ENCODE results near the gene RAD51AP1. TPM values are rescaled to one million over a fixed set of nuclear protein-coding genes. Genes with fewer than 3 reads are reported as not detected.

The RAD51AP1 gene
- polyA plus RNA-seq, 2 donors, result 2.6 to 7.0 TPM

DNA sequence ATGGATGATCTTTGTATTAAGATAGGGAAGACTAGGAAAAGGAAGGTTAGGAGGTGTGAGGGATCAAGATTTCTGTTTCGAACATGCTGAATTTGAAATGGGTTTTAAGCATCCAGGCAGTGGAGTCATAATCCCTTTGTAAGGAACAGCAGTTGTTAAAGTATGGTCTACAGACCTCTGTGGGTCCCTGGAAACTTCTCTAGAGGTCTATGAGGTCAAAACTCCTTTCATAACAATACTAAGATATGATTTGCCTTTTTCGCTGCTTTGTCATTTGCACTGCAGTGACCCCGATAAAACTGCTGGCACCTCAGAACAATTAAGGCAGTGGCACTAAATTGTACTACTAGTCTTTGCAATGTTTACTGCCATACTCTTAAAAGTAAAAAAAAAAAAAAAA is 1.5 kb downstream of the RAD51AP1 start:
- no peak overlapping the region for H3K27ac ChIP-seq (ENCODE audit: low read depth in 2 of 2, low read length in 1 of 2)

DNA sequence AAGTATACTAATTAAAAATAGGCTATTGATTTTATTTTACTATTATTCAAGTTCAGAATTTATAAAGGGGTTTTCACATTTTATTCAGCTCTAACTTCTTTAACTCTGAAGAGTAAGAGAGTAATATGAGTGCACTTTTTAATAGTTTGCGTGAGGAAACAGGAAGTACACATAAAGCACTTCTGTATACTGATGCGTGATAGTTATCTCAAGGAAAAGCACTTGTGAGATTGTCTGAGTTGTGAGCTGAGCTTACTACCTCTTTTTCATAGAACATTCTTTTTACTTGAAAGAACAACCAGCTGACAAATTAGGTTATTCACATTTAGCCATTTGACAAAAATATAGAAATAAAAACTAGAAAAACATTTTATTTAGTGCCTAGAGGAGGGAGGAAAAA is 1.9 kb downstream of the RAD51AP1 start:
- WGBS, 2 donors, result 67 to 72% methylated on average over 2 of the region's 2 CpGs
- Histone ChIP-seq H3K27me3 (ENCODE audit: control insufficient read depth in 1 of 2, insufficient read depth in 2 of 2, low read length in 2 of 2) (no peaks in the 10 kb centered on the region), H3K27ac (ENCODE audit: low read depth in 2 of 2, low read length in 1 of 2) (no peak overlapping the region), H3K36me3 (ENCODE audit: control insufficient read depth in 2 of 2, insufficient read depth in 2 of 2, low read length in 1 of 2) (no peaks in the 10 kb centered on the region), H3K4me3 (ENCODE audit: low read depth in 1 of 2, low read length in 2 of 2) (no peak overlapping the region), H3K4me1 (ENCODE audit: control insufficient read depth in 2 of 2, insufficient read depth in 2 of 2, low read length in 1 of 2) (no peaks in the 10 kb centered on the region), H3K9me3 (ENCODE audit: control insufficient read depth in 2 of 2, insufficient read depth in 1 of 2, low read depth in 1 of 2, low read length in 1 of 2) (no peaks in the 10 kb centered on the region)

More for the DNA sequence above, 1.5 kb downstream of the RAD51AP1 start:
- no peaks in the 10 kb centered on the region for H3K4me1 ChIP-seq (ENCODE audit: control insufficient read depth in 2 of 2, insufficient read depth in 2 of 2, low read length in 1 of 2)
- no peak overlapping the region for H3K4me3 ChIP-seq (ENCODE audit: low read depth in 1 of 2, low read length in 2 of 2)
- H3K9me3 ChIP-seq (ENCODE audit: control insufficient read depth in 2 of 2, insufficient read depth in 1 of 2, low read depth in 1 of 2, low read length in 1 of 2), result no peaks in the 10 kb centered on the region
- WGBS, 2 donors, result 75 to 87% methylated on average over 3 of the region's 3 CpGs
- H3K27me3 ChIP-seq (ENCODE audit: control insufficient read depth in 1 of 2, insufficient read depth in 2 of 2, low read length in 2 of 2), result no peaks in the 10 kb centered on the region
- H3K36me3 ChIP-seq (ENCODE audit: control insufficient read depth in 2 of 2, insufficient read depth in 2 of 2, low read length in 1 of 2), result no peaks in the 10 kb centered on the region

DNA sequence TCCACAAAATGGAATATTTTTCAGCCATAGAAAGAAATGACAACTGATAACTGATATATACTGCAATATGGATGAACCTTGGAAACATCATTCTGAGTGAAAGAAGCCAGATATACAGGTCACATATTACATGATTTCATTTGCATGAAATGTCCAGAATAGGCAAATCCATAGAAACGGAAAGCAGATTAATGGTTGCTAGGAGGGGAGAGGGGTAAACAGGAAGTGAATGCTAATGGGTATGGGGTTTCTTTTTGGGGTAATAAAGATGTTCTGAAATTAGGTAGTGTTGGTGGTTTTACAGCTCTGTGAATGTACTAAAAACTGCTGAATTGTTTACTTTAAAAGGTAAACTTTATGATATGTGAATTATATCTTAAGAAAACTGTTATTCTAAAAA is 6.5 kb downstream of the RAD51AP1 start:
- Histone ChIP-seq H3K27ac (ENCODE audit: low read depth in 2 of 2, low read length in 1 of 2) (no peak overlapping the region), H3K36me3 (ENCODE audit: control insufficient read depth in 2 of 2, insufficient read depth in 2 of 2, low read length in 1 of 2) (no peaks in the 10 kb centered on the region), H3K9me3 (ENCODE audit: control insufficient read depth in 2 of 2, insufficient read depth in 1 of 2, low read depth in 1 of 2, low read length in 1 of 2) (no peaks in the 10 kb centered on the region), H3K4me3 (ENCODE audit: low read depth in 1 of 2, low read length in 2 of 2) (no peak overlapping the region), H3K4me1 (ENCODE audit: control insufficient read depth in 2 of 2, insufficient read depth in 2 of 2, low read length in 1 of 2) (no peaks in the 10 kb centered on the region), H3K27me3 (ENCODE audit: control insufficient read depth in 1 of 2, insufficient read depth in 2 of 2, low read length in 2 of 2) (no peaks in the 10 kb centered on the region)
- 78 to 91% methylated on average over 1 of the region's 1 CpG for WGBS, 2 donors

- Histone ChIP-seq H3K9me3 (ENCODE audit: control insufficient read depth in 2 of 2, insufficient read depth in 1 of 2, low read depth in 1 of 2, low read length in 1 of 2) (no peaks in the 10 kb centered on the region), H3K4me1 (ENCODE audit: control insufficient read depth in 2 of 2, insufficient read depth in 2 of 2, low read length in 1 of 2) (no peaks in the 10 kb centered on the region), H3K27ac (ENCODE audit: low read depth in 2 of 2, low read length in 1 of 2) (no peak overlapping the region), H3K36me3 (ENCODE audit: control insufficient read depth in 2 of 2, insufficient read depth in 2 of 2, low read length in 1 of 2) (no peaks in the 10 kb centered on the region), H3K27me3 (ENCODE audit: control insufficient read depth in 1 of 2, insufficient read depth in 2 of 2, low read length in 2 of 2) (no peaks in the 10 kb centered on the region), H3K4me3 (ENCODE audit: low read depth in 1 of 2, low read length in 2 of 2) (no peak overlapping the region)
- WGBS, 2 donors, result 92 to 96% methylated on average over 1 of the region's 1 CpG
Measured at GRCh38 chr12:4552191-4552590, 13.5 kb downstream of the RAD51AP1 start.

GRCh38 chr12:4553943-4554342 is 15.3 kb downstream of the RAD51AP1 start:
- WGBS, 2 donors, result 91 to 94% methylated on average over 4 of the region's 4 CpGs
- Histone ChIP-seq H3K9me3 (ENCODE audit: control insufficient read depth in 2 of 2, insufficient read depth in 1 of 2, low read depth in 1 of 2, low read length in 1 of 2) (no peaks in the 10 kb centered on the region), H3K36me3 (ENCODE audit: control insufficient read depth in 2 of 2, insufficient read depth in 2 of 2, low read length in 1 of 2) (no peaks in the 10 kb centered on the region), H3K4me3 (ENCODE audit: low read depth in 1 of 2, low read length in 2 of 2) (no peak overlapping the region), H3K4me1 (ENCODE audit: control insufficient read depth in 2 of 2, insufficient read depth in 2 of 2, low read length in 1 of 2) (no peaks in the 10 kb centered on the region), H3K27me3 (ENCODE audit: control insufficient read depth in 1 of 2, insufficient read depth in 2 of 2, low read length in 2 of 2) (no peaks in the 10 kb centered on the region), H3K27ac (ENCODE audit: low read depth in 2 of 2, low read length in 1 of 2) (no peak overlapping the region)

DNA sequence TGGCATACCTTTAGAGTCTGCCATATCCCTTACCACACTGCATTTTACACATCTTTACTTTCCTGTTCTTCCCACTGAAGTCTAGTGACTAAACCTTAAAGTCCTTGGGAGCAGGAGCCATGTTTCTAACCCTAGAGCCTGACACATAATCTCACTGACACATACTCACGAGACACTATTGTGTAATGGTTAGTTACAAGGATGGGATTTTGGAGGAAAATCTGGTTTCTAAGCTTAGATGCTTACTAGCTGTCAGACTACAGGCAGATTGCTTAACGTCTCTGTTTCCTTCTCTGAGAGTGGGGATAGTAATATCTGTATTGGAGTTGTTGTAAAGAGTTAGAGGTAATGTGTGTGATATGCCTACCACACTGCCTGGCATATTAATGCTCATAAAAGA is 17.1 kb downstream of the RAD51AP1 start:
- WGBS, 2 donors, result 86 to 88% methylated on average over 2 of the region's 2 CpGs

DNA sequence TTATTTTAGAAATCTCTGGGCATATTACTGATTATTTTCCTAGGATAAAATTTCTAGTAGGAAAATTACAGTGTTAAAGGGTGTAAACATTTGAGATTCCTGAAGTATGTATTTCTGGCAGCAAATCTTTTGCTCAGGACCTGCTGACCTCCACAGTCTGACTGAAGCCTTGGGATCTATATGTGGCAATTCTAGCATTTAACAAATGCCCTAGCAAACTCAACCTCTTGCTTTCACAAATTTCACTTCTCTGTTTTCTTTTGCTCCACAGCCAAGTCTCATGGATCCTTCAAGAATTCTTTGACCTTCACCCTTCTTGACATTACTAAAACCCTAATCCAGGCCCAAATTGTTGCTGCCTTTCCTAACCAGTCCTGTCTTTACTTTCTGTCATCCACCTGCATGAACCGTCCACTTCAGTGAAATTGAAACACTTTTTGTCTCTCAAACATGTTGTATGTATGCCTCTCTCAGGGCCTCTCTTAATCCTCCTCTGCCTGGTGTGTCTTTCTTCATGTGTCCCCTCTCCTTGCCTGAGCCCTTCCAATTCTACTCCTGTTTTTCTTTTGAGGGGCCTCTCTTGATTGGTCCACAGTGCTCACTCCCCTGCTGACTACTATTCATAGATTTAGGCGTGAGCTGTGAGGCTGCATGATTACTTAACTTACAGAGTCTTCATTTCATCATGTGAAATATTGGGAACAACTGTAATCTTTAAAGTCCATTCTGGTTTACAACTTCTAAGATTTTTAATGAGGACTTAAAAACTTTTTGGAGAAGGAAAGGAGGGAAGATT is 18.2 kb downstream of the RAD51AP1 start:
- H3K4me3 ChIP-seq (ENCODE audit: low read depth in 1 of 2, low read length in 2 of 2), result no peak overlapping the region
- no peaks in the 10 kb centered on the region for H3K4me1 ChIP-seq (ENCODE audit: control insufficient read depth in 2 of 2, insufficient read depth in 2 of 2, low read length in 1 of 2)
- 91 to 94% methylated on average over 2 of the region's 2 CpGs for WGBS, 2 donors
- no peaks in the 10 kb centered on the region for H3K9me3 ChIP-seq (ENCODE audit: control insufficient read depth in 2 of 2, insufficient read depth in 1 of 2, low read depth in 1 of 2, low read length in 1 of 2)
- no peaks in the 10 kb centered on the region for H3K27me3 ChIP-seq (ENCODE audit: control insufficient read depth in 1 of 2, insufficient read depth in 2 of 2, low read length in 2 of 2)
- H3K27ac ChIP-seq (ENCODE audit: low read depth in 2 of 2, low read length in 1 of 2), result no peak overlapping the region
- H3K36me3 ChIP-seq (ENCODE audit: control insufficient read depth in 2 of 2, insufficient read depth in 2 of 2, low read length in 1 of 2), result no peaks in the 10 kb centered on the region

More for the DNA sequence above, 17.1 kb downstream of the RAD51AP1 start:
- H3K27ac ChIP-seq (ENCODE audit: low read depth in 2 of 2, low read length in 1 of 2), result no peak overlapping the region
- no peaks in the 10 kb centered on the region for H3K4me1 ChIP-seq (ENCODE audit: control insufficient read depth in 2 of 2, insufficient read depth in 2 of 2, low read length in 1 of 2)
- no peak overlapping the region for H3K4me3 ChIP-seq (ENCODE audit: low read depth in 1 of 2, low read length in 2 of 2)
- no peaks in the 10 kb centered on the region for H3K9me3 ChIP-seq (ENCODE audit: control insufficient read depth in 2 of 2, insufficient read depth in 1 of 2, low read depth in 1 of 2, low read length in 1 of 2)
- H3K27me3 ChIP-seq (ENCODE audit: control insufficient read depth in 1 of 2, insufficient read depth in 2 of 2, low read length in 2 of 2), result no peaks in the 10 kb centered on the region
- H3K36me3 ChIP-seq (ENCODE audit: control insufficient read depth in 2 of 2, insufficient read depth in 2 of 2, low read length in 1 of 2), result no peaks in the 10 kb centered on the region

- no peaks in the 10 kb centered on the region for H3K27me3 ChIP-seq (ENCODE audit: control insufficient read depth in 1 of 2, insufficient read depth in 2 of 2, low read length in 2 of 2)
- H3K9me3 ChIP-seq (ENCODE audit: control insufficient read depth in 2 of 2, insufficient read depth in 1 of 2, low read depth in 1 of 2, low read length in 1 of 2), result no peaks in the 10 kb centered on the region
- H3K4me3 ChIP-seq (ENCODE audit: low read depth in 1 of 2, low read length in 2 of 2), result no peak overlapping the region
- WGBS, 2 donors, result 86 to 91% methylated on average over 5 of the region's 5 CpGs
- H3K27ac ChIP-seq (ENCODE audit: low read depth in 2 of 2, low read length in 1 of 2), result no peak overlapping the region
- H3K4me1 ChIP-seq (ENCODE audit: control insufficient read depth in 2 of 2, insufficient read depth in 2 of 2, low read length in 1 of 2), result no peaks in the 10 kb centered on the region
- H3K36me3 ChIP-seq (ENCODE audit: control insufficient read depth in 2 of 2, insufficient read depth in 2 of 2, low read length in 1 of 2), result no peaks in the 10 kb centered on the region
Measured at GRCh38 chr12:4557586-4557985, 18.9 kb downstream of the RAD51AP1 start.

GRCh38 chr12:4558171-4558570 is 19.5 kb downstream of the RAD51AP1 start:
- Histone ChIP-seq H3K9me3 (ENCODE audit: control insufficient read depth in 2 of 2, insufficient read depth in 1 of 2, low read depth in 1 of 2, low read length in 1 of 2) (no peaks in the 10 kb centered on the region), H3K27me3 (ENCODE audit: control insufficient read depth in 1 of 2, insufficient read depth in 2 of 2, low read length in 2 of 2) (no peaks in the 10 kb centered on the region)
- 95 to 99% methylated on average over 2 of the region's 2 CpGs for WGBS, 2 donors

GRCh38 chr12:4562034-4562657 is 23.5 kb downstream of the RAD51AP1 start, which contains the start of gene DYRK4:
DYRK4 (plus strand) TSS chr12:4562208; CDS start chr12:4562246, 38 bp downstream.
- H3K27me3 ChIP-seq (ENCODE audit: control insufficient read depth in 1 of 2, insufficient read depth in 2 of 2, low read length in 2 of 2), result no peaks in the 10 kb centered on the region
- 13 to 18% methylated on average over 44 of the region's 44 CpGs for WGBS, 2 donors
- peak within 1 kb of the TSS; percentile 8 to 39 for H3K4me3 ChIP-seq (ENCODE audit: low read depth in 1 of 2, low read length in 2 of 2)
- H3K27ac ChIP-seq (ENCODE audit: low read depth in 2 of 2, low read length in 1 of 2), result no peak within 1 kb of the TSS
- no peaks in the 10 kb centered on the region for H3K36me3 ChIP-seq (ENCODE audit: control insufficient read depth in 2 of 2, insufficient read depth in 2 of 2, low read length in 1 of 2)
- no peaks in the 10 kb centered on the region for H3K9me3 ChIP-seq (ENCODE audit: control insufficient read depth in 2 of 2, insufficient read depth in 1 of 2, low read depth in 1 of 2, low read length in 1 of 2)
- H3K4me1 ChIP-seq (ENCODE audit: control insufficient read depth in 2 of 2, insufficient read depth in 2 of 2, low read length in 1 of 2), result no peaks in the 10 kb centered on the region

More at GRCh38 chr12:4558171-4558570, 19.5 kb downstream of the RAD51AP1 start:
- Histone ChIP-seq H3K27ac (ENCODE audit: low read depth in 2 of 2, low read length in 1 of 2) (no peak overlapping the region), H3K4me3 (ENCODE audit: low read depth in 1 of 2, low read length in 2 of 2) (no peak overlapping the region), H3K36me3 (ENCODE audit: control insufficient read depth in 2 of 2, insufficient read depth in 2 of 2, low read length in 1 of 2) (no peaks in the 10 kb centered on the region), H3K4me1 (ENCODE audit: control insufficient read depth in 2 of 2, insufficient read depth in 2 of 2, low read length in 1 of 2) (no peaks in the 10 kb centered on the region)

Data from esophagus (tissue), 2 donors.